Right lobe of liver (tissue), 4 donors: Measurements from ENCODE around the gene SMIM41.

Source experiments
- CTCF ChIP-seq, 4 donors: fragments of 200-600 bp in 3 of 4; fragments of 450-650 bp in 1 of 4; IDR thresholded peaks; one replicate each; pipeline versions ENCODE4 v1.5.1 to v1.8.0; 2016 to 2022; ENCODE audit warnings: antibody characterized with exemption in 4 of 4, mild to moderate bottlenecking in 2 of 4
- POLR2A ChIP-seq: fragments of 450-650 bp; IDR thresholded peaks from one replicate; pipeline ENCODE4 v1.6.1; 2017; ENCODE audit warnings: antibody characterized with exemption, mild to moderate bottlenecking
- donor health status: DM: no; HTN: no; CAD: no.
- donor health status: DM: no; HTN: no; CAD: no.
- donor health status: DM: no; HTN: yes; CAD: no.

- TF ChIP-seq CTCF (IDR thresholded peaks at IDR 0.05) (no peak), POLR2A (no peak)
Observed at GRCh38 chr12:52091061-52091460, 11.6 kb downstream of the SMIM41 start.
